ENCODE results near the gene HECW1. TPM values are rescaled to one million over a fixed set of nuclear protein-coding genes. Genes with fewer than 3 reads are reported as not detected.

HECW1 gene
- total RNA-seq, 1 donor from 2014 or later: 54.7 TPM

GRCh38 chr7:43377196-43377960 lies 264.9 kb downstream of the HECW1 start:
- no peak for DNase-seq

- DNase-seq: no peak
Measured at GRCh38 chr7:43379210-43379609, 266.8 kb downstream of the HECW1 start.

- no peak for DNase-seq
Measured at GRCh38 chr7:43384616-43385308, 272.3 kb downstream of the HECW1 start.

- DNase-seq: no peak
Measured at GRCh38 chr7:43385309-43385680, 272.8 kb downstream of the HECW1 start.

GRCh38 chr7:43385856-43386255 lies 273.4 kb downstream of the HECW1 start:
- no peak for DNase-seq

GRCh38 chr7:43387932-43388331 lies 275.5 kb downstream of the HECW1 start:
- no peak for DNase-seq

- no peak for DNase-seq
Measured at GRCh38 chr7:43390576-43390975, 278.1 kb downstream of the HECW1 start.

GRCh38 chr7:43391518-43391917 lies 279.1 kb downstream of the HECW1 start:
- DNase-seq: no peak

GRCh38 chr7:43392638-43393330 lies 280.3 kb downstream of the HECW1 start:
- no peak for DNase-seq

GRCh38 chr7:43394441-43395130 lies 282.1 kb downstream of the HECW1 start:
- no peak for DNase-seq

- DNase-seq: no peak
Measured at GRCh38 chr7:43395351-43395750, 282.9 kb downstream of the HECW1 start.

- no peak for DNase-seq
Measured at GRCh38 chr7:43396187-43396740, 283.8 kb downstream of the HECW1 start.

GRCh38 chr7:43398831-43399230 lies 286.4 kb downstream of the HECW1 start:
- no peak for DNase-seq

GRCh38 chr7:43405948-43406347 lies 293.5 kb downstream of the HECW1 start:
- no peak for DNase-seq

- DNase-seq: no peak
Measured at GRCh38 chr7:43406961-43407360, 294.5 kb downstream of the HECW1 start.

- DNase-seq: no peak
Measured at GRCh38 chr7:43408981-43409380, 296.5 kb downstream of the HECW1 start.

- DNase-seq: no peak
Measured at GRCh38 chr7:43417455-43417854, 305.0 kb downstream of the HECW1 start.

- no peak for DNase-seq
Measured at GRCh38 chr7:43430411-43430810, 318.0 kb downstream of the HECW1 start.

GRCh38 chr7:43431020-43431595 lies 318.7 kb downstream of the HECW1 start:
- no peak for DNase-seq

- no peak for DNase-seq
Measured at GRCh38 chr7:43433639-43434038, 321.2 kb downstream of the HECW1 start.

- DNase-seq: no peak
Measured at GRCh38 chr7:43437001-43437400, 324.6 kb downstream of the HECW1 start.

- no peak for DNase-seq
Measured at GRCh38 chr7:43438897-43439479, 326.5 kb downstream of the HECW1 start.
